Neural progenitor cell (in vitro differentiated cells): ENCODE measurements around the gene PRKCA. TPM values are rescaled to one million over a fixed set of nuclear protein-coding genes. Genes with fewer than 3 reads are reported as not detected.
"Not testable (repeated sequence)": the region's sequence is repeated elsewhere in the genome, so short reads cannot be mapped to it uniquely, and the experiment has no call there.

Experiments
- DNase-seq: peaks from one replicate; pipeline ENCODE4 v3.0.0-alpha.2; 2016; ENCODE audit warnings: low spot score
- H2AFZ ChIP-seq: fragments of 200-600 bp; sonication (generic); replicated peaks from 2 replicates; pipeline ENCODE4 v1.6.1; 2016; ENCODE audit warnings: antibody characterized with exemption
- H3F3A ChIP-seq: fragments of 200-600 bp; sonication (generic); 2 replicates; pipeline ENCODE4 v1.6.1; 2016; ENCODE audit warnings: antibody characterized with exemption, low read depth
- H3K27ac ChIP-seq: fragments of 200-600 bp; sonication (generic); 2 replicates; pipeline ENCODE4 v1.5.1; 2016; ENCODE audit warnings: mild to moderate bottlenecking
- H3K27me3 ChIP-seq: fragments of 200-600 bp; sonication (generic); 2 replicates; pipeline ENCODE4 v1.6.1; 2016; ENCODE audit warnings: mild to moderate bottlenecking, moderate library complexity
- H3K36me3 ChIP-seq: fragments of 200-600 bp; sonication (generic); 2 replicates; pipeline ENCODE4 v1.5.1; 2016
- H3K4me1 ChIP-seq: fragments of 200-600 bp; sonication (generic); 2 replicates; pipeline ENCODE4 v1.6.1; 2016; ENCODE audit warnings: mixed run types
- H3K4me2 ChIP-seq: fragments of 200-600 bp; sonication (generic); 2 replicates; pipeline ENCODE4 v1.6.1; 2016
- H3K4me3 ChIP-seq: fragments of 200-600 bp; sonication (generic); 2 replicates; pipeline ENCODE4 v1.5.1; 2016
- H3K79me2 ChIP-seq: fragments of 200-600 bp; sonication (generic); 2 replicates; pipeline ENCODE4 v1.6.1; 2016; ENCODE audit warnings: low read depth
- H3K9ac ChIP-seq: fragments of 200-600 bp; sonication (generic); 2 replicates; pipeline ENCODE4 v1.6.1; 2016
- H3K9me3 ChIP-seq: fragments of 200-600 bp; sonication (generic); 2 replicates; pipeline ENCODE4 v1.5.1; 2016; ENCODE audit warnings: low read depth
- H4K20me1 ChIP-seq: fragments of 200-600 bp; sonication (generic); 2 replicates; pipeline ENCODE4 v1.6.1; 2016; ENCODE audit warnings: low read depth
- H3K27ac Mint-ChIP-seq: 3 replicates; pipeline ENCODE4 v1.8.0; 2021; ENCODE audit warnings: mixed read lengths
- H3K27me3 Mint-ChIP-seq: 2 replicates; pipeline ENCODE4 v1.8.0; 2022; ENCODE audit warnings: low read depth, mild to moderate bottlenecking, inconsistent platforms, moderate library complexity, mixed read lengths; ENCODE audit not compliant: insufficient read depth
- H3K36me3 Mint-ChIP-seq: 3 replicates; pipeline ENCODE4 v1.8.0; 2021; ENCODE audit warnings: mixed read lengths
- H3K4me1 Mint-ChIP-seq: 3 replicates; pipeline ENCODE4 v1.8.0; 2021; ENCODE audit warnings: mixed read lengths
- H3K4me3 Mint-ChIP-seq: 3 replicates; pipeline ENCODE4 v1.8.0; 2021; ENCODE audit warnings: mild to moderate bottlenecking, moderate library complexity, mixed read lengths
- H3K9me3 Mint-ChIP-seq: 3 replicates; pipeline ENCODE4 v1.8.0; 2020; ENCODE audit warnings: mixed read lengths
- CTCF ChIP-seq: fragments of 200-600 bp; sonication (generic); IDR thresholded peaks from 2 replicates; pipeline ENCODE4 v1.5.1; 2017; ENCODE audit warnings: antibody characterized with exemption, mild to moderate bottlenecking
- EZH2 ChIP-seq: fragments of 200-600 bp; sonication (generic); IDR thresholded peaks from 2 replicates; pipeline ENCODE4 v1.6.1; 2017; ENCODE audit warnings: antibody characterized with exemption, mild to moderate bottlenecking, moderate library complexity
- EZH2phosphoT487 ChIP-seq: fragments of 200-600 bp; sonication (generic); IDR thresholded peaks from 2 replicates; pipeline ENCODE4 v1.6.1; 2017; ENCODE audit warnings: antibody characterized with exemption
- total RNA-seq: library from RNA; depleted of rRNA; stranded (reverse); fragments of >200 nt; gene quantifications from 2 replicates; pipeline ENCODE4 v1.2.3, GENCODE V29; 2015; ENCODE audit warnings: low replicate concordance

The PRKCA gene
- total RNA-seq, 1 donor from 2014 or later, result 2.1 TPM

GRCh38 chr17:66477615-66478283, 175.3 kb downstream of the PRKCA start:
- no peak for DNase-seq
- Mint-ChIP-seq H3K27ac (no peak overlapping the region), H3K27me3 (peaks cover 2% of the 10 kb centered on the region), H3K9me3 (no peaks in the 10 kb centered on the region), H3K4me1 (peaks cover 20% of the 10 kb centered on the region), H3K4me3 (no peak overlapping the region), H3K36me3 (no peaks in the 10 kb centered on the region)
- TF ChIP-seq EZH2 (no peak), CTCF (no peak)
- Histone ChIP-seq H3K9me3 (no peaks in the 10 kb centered on the region), H3K27ac (no peak overlapping the region), H3K4me1 (peaks cover 15% of the 10 kb centered on the region), H3K36me3 (no peaks in the 10 kb centered on the region), H2AFZ (no peak overlapping the region), H3K27me3 (no peaks in the 10 kb centered on the region), H3K4me2 (no peak overlapping the region), H3K4me3 (no peak overlapping the region), H3K9ac (no peak overlapping the region), H3K79me2 (no peaks in the 10 kb centered on the region), H4K20me1 (no peaks in the 10 kb centered on the region), H3F3A (peaks cover 7% of the 10 kb centered on the region)

DNA sequence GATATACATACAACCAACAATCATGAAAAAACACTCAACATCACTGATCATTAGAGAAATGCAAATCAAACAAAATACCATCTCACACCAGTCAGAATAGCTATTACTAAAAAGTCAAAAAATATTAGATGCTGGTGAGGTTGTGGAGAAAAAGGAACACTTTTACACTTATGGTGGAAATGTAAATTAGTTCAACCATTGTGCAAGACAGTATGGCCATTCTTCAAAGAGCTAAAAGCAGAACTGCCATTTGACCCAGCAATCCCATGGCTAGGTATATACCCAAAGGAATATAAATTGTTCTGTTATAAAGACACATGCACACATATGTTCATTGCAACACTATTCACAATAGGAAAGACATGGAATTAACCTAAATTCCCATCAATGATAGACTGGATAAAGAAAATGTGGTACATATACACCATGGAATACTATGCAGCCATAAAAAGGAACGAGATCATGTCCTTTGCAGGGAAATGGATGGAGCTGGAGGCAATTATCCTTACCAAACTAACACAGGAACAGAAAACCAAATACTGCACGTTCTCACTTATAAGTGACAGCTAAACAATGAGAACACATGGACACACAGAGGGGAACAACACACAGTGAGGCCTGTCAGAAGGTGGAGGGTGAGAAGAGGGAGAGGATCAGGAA, 176.9 kb downstream of the PRKCA start:
- H3K9me3 Mint-ChIP-seq, H2AFZ ChIP-seq, H3K27ac Mint-ChIP-seq, H3F3A ChIP-seq, H3K4me1 ChIP-seq, H3K27me3 Mint-ChIP-seq, H3K27me3 ChIP-seq, H3K4me3 ChIP-seq, H3K27ac ChIP-seq, DNase-seq, H3K79me2 ChIP-seq, H3K36me3 Mint-ChIP-seq, H3K4me3 Mint-ChIP-seq, H4K20me1 ChIP-seq, H3K9ac ChIP-seq, H3K9me3 ChIP-seq, H3K36me3 ChIP-seq, H3K4me2 ChIP-seq: not testable (repeated sequence)
- peaks cover 12% of the 10 kb centered on the region for H3K4me1 Mint-ChIP-seq

DNA sequence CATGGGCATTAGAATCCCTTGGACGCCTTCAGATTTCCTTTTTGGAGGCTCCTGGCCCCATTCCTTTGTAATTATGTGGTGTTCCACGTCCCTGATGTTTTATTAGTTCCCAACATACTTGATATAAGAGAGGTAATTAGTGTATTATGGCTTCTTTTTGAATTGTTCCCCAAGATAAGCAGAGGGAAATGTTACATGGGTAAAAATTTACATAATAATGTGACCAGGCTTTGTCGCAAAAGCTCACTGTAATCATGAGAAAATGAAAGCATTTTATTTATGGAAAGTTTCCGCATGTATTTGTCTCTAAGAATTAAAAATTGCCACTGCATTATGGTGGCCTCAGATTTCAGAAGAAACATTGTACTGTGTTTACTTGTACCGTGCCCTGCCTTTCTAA, 177.8 kb downstream of the PRKCA start:
- H3K27me3 Mint-ChIP-seq, result peaks cover 2% of the 10 kb centered on the region
- no peaks in the 10 kb centered on the region for H3K9me3 Mint-ChIP-seq
- no peaks in the 10 kb centered on the region for H3K36me3 Mint-ChIP-seq
- DNase-seq, result no peak
- Histone ChIP-seq H4K20me1 (no peaks in the 10 kb centered on the region), H3K27ac (no peak overlapping the region), H3K79me2 (no peaks in the 10 kb centered on the region), H3K4me1 (peaks cover 3% of the 10 kb centered on the region), H3K9me3 (no peaks in the 10 kb centered on the region), H3K4me3 (no peak overlapping the region), H3F3A (no peaks in the 10 kb centered on the region), H3K27me3 (no peaks in the 10 kb centered on the region), H3K4me2 (no peak overlapping the region), H2AFZ (no peak overlapping the region), H3K9ac (no peak overlapping the region), H3K36me3 (no peaks in the 10 kb centered on the region)
- peaks cover 8% of the 10 kb centered on the region for H3K4me1 Mint-ChIP-seq
- H3K4me3 Mint-ChIP-seq, result no peak overlapping the region
- no peak overlapping the region for H3K27ac Mint-ChIP-seq
- TF ChIP-seq CTCF (no peak), EZH2phosphoT487 (no peak), EZH2 (no peak)

DNA sequence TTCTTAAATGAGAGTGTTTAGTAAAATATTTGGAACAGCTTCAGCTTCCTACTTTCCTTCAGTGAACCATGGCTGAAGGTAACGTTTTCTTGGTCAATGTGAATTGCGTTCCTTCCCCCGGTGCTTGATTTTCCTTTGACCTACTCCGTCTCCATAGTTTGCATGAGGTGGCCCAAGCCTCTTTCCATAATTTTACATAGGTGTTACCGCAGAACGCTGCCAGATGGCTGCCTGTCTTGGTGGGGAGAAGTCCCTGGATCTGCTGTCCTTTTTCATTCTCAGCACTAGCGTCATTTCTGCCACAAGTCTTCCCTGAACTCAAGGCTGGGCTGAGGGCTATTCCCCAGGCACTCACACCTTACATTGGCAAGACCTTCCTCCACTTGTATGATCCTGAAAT, 178.4 kb downstream of the PRKCA start:
- TF ChIP-seq EZH2 (no peak), EZH2phosphoT487 (no peak), CTCF (no peak)
- no peak overlapping the region for H3K4me3 Mint-ChIP-seq
- no peak overlapping the region for H3K9ac ChIP-seq
- no peak overlapping the region for H3K4me3 ChIP-seq
- no peaks in the 10 kb centered on the region for H3K27me3 ChIP-seq
- H3F3A ChIP-seq, result no peaks in the 10 kb centered on the region
- peaks cover 3% of the 10 kb centered on the region for H3K4me1 ChIP-seq
- no peak overlapping the region for H3K27ac ChIP-seq
- no peaks in the 10 kb centered on the region for H3K36me3 ChIP-seq
- H3K4me1 Mint-ChIP-seq, result peaks cover 8% of the 10 kb centered on the region
- H3K4me2 ChIP-seq, result no peak overlapping the region
- H3K9me3 ChIP-seq, result no peaks in the 10 kb centered on the region
- H3K27me3 Mint-ChIP-seq, result peaks cover 2% of the 10 kb centered on the region
- no peak for DNase-seq
- no peaks in the 10 kb centered on the region for H3K79me2 ChIP-seq
- no peak overlapping the region for H3K27ac Mint-ChIP-seq
- no peak overlapping the region for H2AFZ ChIP-seq
- H3K9me3 Mint-ChIP-seq, result no peaks in the 10 kb centered on the region
- H3K36me3 Mint-ChIP-seq, result no peaks in the 10 kb centered on the region
- H4K20me1 ChIP-seq, result no peaks in the 10 kb centered on the region
